Omental fat pad (tissue), 4 donors: ENCODE results near the gene STAT1. TPM values are rescaled to one million over a fixed set of nuclear protein-coding genes. Genes with fewer than 3 reads are reported as not detected.
A peak's percentile ranks its signal among the peaks of the same experiment; 100 is the strongest.

Experiments
- ATAC-seq: fragments of 150-250 bp; one replicate; pipeline ENCODE4 v1.9.1; 2016; ENCODE audit warnings: mild to moderate bottlenecking, moderate library complexity; ENCODE audit not compliant: low FRiP score
- DNase-seq: peaks from one replicate; pipeline ENCODE4 v3.0.0-alpha.2; 2019; ENCODE audit warnings: low spot score
- total RNA-seq, 4 donors: library from RNA; depleted of rRNA; stranded (reverse); fragments of >200 nt; gene quantifications; one replicate each; pipeline ENCODE4 v1.1.0, GENCODE V29; 2016
- TF ChIP-seq, protein P1 (sequence below), 3 donors: fragments of 450-650 bp; IDR thresholded peaks; one replicate each; pipeline ENCODE4 v1.5.1; 2016 to 2017; ENCODE audit warnings: antibody characterized with exemption in 3 of 3, mild to moderate bottlenecking in 3 of 3, moderate library complexity in 2 of 3

The STAT1 gene
- total RNA-seq, 4 donors from 2014 or later: 63.5 to 161 (median 95.1) TPM

DNA sequence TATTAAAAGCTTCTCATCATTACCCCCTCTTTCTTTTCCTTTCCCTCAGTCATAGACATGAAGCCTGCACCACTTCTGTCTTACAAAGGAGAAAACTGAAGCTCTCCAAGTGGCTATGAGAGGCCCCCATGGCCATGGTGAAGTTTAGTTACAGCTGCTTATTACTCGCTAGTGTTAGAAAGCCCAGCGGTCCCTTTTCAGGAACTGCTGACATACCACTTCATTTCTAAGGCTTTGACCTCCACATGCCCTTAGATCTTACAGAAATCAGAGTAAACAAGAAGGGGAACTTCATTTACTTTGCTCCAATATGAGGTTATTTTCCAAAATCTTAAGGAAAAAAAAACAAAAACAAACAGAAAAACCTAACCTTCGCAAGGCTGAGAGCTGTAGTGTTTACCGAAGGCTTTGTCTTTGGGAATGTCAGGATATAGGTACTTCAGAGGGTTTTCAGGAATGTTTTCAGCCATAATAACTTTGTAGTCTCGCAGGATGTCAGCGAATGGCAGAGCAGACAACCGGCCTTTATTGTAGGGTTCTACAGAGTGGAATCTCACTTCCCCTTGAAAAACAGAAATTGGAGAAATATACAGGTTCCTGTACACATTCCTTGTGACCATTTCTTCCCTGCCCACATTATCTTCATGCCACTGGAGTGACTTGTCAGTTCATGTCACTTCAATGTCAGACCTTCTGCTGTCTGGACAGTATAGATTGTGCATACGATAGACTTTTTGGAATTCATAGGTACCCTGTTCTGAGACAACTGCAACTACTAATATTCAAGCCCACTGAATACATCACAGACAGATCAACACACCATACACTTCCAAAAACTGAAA is 18.8 kb upstream of the STAT1 start:
- ATAC-seq (no peak), DNase-seq (no peak)
- TF ChIP-seq, protein P1, sequence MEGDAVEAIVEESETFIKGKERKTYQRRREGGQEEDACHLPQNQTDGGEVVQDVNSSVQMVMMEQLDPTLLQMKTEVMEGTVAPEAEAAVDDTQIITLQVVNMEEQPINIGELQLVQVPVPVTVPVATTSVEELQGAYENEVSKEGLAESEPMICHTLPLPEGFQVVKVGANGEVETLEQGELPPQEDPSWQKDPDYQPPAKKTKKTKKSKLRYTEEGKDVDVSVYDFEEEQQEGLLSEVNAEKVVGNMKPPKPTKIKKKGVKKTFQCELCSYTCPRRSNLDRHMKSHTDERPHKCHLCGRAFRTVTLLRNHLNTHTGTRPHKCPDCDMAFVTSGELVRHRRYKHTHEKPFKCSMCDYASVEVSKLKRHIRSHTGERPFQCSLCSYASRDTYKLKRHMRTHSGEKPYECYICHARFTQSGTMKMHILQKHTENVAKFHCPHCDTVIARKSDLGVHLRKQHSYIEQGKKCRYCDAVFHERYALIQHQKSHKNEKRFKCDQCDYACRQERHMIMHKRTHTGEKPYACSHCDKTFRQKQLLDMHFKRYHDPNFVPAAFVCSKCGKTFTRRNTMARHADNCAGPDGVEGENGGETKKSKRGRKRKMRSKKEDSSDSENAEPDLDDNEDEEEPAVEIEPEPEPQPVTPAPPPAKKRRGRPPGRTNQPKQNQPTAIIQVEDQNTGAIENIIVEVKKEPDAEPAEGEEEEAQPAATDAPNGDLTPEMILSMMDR (IDR thresholded peaks at IDR 0.05): no peak

DNA sequence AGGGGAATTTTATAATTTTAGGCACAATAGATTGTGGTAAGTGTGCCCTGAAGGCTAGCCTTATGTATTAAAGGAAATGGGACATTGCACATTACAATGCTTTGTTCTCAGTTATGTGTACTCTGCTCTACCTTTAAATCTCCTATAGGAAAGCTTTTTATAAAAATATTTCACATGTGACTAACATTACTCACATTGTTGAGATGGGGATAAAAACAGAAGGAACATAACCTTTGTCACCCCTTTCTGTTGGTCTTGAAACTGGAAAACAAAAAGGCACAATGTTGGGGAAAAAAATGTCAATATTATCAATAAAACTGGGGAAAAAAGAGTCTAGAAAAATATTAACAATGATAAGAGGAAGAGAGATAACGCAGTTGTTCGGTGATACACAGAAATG is 17.3 kb upstream of the STAT1 start:
- TF ChIP-seq, protein P1 (IDR thresholded peaks at IDR 0.05): no peak
- DNase-seq: no peak
- no peak for ATAC-seq

DNA sequence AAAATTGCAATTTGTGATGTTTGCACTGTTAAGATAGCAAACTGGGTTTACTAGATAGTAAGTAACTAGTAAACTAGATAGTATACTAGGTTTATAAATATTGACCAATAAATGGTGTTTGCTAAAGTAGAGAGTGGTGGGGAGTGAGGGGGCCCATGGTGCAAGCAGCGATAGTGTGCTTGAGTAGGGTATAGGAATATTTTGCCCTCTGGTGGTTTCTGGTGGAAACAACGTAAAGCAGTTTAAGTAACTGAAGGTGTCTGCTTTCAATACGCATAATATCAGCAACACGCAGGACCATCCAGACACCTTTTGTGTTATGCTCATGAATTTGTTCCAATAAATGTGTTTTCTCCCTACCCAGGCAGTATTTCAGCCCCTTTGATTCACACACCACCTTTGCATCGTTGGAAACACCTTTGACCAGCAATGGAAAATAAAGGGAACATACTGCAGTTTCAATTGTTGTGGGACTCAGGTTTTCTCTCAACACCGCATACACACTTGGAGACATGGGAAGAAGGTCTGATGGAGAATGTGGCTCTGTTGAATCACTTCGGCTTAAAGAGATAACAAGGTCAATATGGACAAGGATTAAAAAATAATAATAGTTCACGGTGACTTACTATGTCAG is 16.7 kb upstream of the STAT1 start:
- ATAC-seq (no peak), DNase-seq (no peak)
- TF ChIP-seq, protein P1 (IDR thresholded peaks at IDR 0.05): peak in 1 of 3 donors; percentile 27

DNA sequence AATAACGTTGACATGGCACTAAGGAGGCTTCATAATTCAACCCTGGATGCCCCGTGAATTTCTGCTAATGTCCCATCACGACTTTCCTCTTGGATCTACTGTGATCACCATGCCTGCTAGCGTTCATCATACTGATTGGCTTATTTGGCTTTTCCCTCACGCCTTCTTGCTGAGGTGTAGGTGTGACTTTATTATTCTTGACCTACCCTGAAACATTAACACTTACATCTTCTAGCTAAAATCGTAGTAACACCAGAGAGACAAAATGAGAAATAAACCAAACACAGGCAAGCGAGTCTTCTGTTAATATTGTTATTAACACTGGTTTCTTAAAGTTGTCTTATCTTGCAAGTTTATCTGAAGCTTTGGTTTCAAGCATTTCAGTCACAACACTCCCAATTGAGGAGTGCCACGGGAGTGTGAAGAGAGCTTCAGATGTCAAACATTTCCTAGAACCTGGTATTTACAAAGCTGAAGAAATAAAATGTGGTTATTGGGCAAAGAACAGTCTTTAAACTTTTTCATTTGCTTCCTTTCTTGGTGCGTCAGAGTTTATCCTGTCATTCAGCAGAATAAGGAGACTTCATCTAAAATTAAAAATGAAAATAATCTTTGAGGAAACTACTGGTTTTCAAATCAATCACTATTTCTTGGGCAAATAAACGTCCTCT is 15.4 kb upstream of the STAT1 start:
- TF ChIP-seq, protein P1 (IDR thresholded peaks at IDR 0.05): no peak
- no peak for DNase-seq
- ATAC-seq: no peak

DNA sequence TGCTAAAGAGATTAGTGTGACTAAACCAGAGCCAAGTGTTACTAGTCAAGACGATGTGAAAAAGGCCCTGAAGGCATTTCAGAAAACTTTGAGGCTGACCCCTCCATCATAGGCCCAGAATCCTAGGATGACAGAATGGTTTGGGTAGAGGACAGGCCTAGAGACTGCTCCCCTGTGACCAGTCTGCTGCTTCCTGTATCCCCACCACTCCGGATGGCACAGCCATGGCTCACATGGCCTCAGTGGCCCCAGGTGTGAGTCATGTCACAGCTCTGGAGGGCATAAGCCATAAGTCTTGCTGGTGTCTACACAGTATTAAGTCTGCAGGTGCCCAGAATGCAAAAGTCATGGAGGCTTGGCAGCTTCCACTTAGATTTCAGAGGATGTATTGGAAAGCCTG is 12.4 kb upstream of the STAT1 start:
- DNase-seq (no peak), ATAC-seq (no peak)
- TF ChIP-seq, protein P1 (IDR thresholded peaks at IDR 0.05): no peak

DNA sequence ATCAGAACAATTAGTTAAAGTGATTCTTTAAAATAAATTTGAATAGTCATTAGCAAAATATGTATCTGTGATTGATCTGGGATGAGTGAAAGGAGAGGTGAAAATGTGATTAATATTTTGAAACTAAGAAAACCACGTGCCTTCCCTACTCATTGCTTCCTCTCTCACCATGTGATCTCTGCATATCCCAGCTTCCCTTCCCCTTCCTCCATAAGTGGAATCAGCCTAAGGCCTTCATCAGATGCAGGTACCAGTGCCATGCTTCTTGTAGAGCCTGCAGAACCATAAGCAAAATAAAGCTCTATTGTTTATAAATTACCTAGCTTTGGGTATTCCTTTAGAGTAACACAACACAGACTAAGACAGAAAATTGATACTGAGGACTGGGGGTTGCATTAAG is 11.2 kb upstream of the STAT1 start:
- ATAC-seq: no peak
- TF ChIP-seq, protein P1 (IDR thresholded peaks at IDR 0.05): no peak
- no peak for DNase-seq
